Mucosa of gallbladder (tissue), 1 donor: Measurements from ENCODE around the gene OBP2B. TPM values are rescaled to one million over a fixed set of nuclear protein-coding genes. Genes with fewer than 3 reads are reported as not detected.

Experiments
- DNase-seq: peaks from one replicate; pipeline ENCODE4 v3.0.0-alpha.2; 2020; ENCODE audit warnings: low spot score
- total RNA-seq: library from RNA; stranded (reverse); gene quantifications from one replicate; pipeline ENCODE4 v1.2.1, GENCODE V29; 2021
- donor health status: DM: no; HTN: no; CAD: no.

Gene OBP2B
- total RNA-seq, 1 donor from 2014 or later = not detected

GRCh38 chr9:133169102-133169501 is 39.9 kb downstream of the OBP2B start:
- DNase-seq = no peak

DNA sequence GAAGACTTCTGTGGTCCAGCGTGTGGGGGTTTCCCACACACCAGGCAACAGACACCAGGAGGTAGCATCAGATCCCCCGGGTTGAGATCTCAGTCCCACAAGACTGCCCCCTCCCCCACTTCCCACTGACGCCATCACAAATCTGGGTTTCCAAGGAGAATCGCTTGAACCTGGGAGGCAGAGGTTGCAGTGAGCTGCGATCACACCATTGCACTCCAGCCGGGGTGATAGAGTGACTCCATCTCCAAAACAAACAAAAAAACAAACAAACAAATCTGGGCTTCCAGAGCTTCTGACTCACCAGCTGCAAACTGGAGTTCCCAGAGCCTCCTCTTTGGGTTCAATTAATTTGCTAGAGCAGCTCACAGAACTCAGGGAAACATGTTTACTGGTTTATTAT is 40.6 kb downstream of the OBP2B start:
- DNase-seq = no peak

DNA sequence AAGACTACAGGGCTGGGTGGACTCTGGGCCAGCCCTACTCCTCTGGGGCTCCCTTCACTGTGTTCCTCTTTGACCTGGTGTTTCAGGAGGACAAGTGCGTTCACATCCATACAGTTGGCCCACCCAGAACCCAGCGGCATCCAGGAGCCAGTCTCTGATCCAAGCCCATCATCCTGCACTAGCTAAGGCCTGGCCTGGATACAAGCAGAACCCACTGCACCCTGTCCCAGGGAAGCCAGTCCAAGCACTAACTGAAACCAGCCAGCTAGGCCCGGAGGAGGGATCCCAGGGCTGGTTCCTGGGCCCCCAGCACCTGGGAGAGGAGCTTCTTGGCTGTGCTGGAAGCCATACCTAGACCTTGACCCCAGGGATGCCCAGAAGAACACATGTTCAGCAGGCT is 41.3 kb downstream of the OBP2B start:
- no peak for DNase-seq

- no peak for DNase-seq
Measured at GRCh38 chr9:133167096-133167730, 41.8 kb downstream of the OBP2B start.

- DNase-seq = no peak
Measured at GRCh38 chr9:133166392-133166791, 42.7 kb downstream of the OBP2B start.

DNA sequence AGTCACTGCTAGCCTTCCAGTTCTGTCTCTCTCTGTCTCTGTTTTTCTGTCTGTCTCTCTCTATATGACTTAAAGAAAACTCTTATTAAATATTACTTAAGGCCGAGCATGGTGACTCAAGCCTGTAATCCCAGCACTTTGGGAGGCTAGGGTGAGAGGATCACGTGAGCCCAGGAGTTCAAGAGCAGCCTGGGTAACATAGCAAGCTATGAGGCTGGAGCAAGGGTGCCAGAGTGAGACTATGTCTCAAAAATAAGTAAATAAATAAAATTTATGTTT is 43.7 kb downstream of the OBP2B start:
- DNase-seq = no peak

DNA sequence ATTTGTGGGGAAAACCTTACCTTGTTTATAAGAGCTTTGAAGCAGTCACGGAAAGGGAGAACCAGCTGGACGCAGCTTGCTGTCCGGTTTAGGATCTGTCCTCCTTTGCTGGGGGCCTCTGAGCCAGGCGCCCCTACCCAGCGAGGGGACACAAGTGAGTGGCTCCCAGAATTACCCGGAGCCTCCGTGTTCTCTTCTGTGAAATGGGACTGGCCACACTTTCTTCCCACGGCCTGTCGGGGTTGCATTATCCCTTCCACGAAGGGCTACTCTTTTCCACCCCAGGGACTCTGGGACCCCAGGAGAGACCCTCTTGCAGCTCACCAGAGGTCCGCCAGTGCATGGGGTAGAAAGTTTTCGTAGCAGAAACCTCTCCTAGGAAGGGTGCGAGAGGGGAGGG is 44.9 kb downstream of the OBP2B start:
- no peak for DNase-seq

DNA sequence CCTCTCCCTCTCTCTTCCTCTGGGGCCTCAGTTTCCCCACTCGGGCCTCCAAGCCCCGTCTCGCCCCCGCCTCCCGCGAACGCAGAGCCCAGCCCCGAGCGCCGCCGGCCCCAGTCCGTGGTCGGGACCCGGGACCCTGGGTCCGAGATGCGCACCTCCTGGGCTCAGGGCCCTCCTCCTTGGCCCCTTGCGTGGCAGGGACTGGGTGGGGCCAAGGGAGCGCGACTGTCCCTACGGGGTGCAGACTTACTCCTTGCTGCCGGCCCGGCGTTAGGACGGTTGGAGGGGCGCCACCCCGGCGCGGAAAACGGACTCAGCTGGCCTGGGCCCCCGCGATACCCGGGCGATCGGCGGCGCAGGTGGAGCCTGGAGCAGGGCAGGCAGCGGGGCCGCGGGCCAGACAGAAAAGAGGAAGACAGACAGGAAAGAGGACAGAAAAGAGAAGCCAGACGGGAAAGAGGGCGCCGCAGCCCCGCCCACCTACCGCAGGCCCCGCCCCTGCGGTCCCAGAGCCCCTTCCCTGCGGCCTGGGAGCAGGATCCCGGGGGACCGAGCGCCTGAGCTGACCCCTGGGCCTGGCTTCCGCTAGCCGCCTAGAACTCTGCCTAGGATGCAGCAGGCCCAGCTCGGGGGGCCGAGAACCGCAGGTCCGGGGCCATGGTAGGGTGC is 45.4 kb downstream of the OBP2B start, which contains the start of gene GBGT1:
Gene GBGT1, minus strand, starts transcription at position 411 of the 669 bp plus-strand sequence. CDS start 1,502 bp downstream, outside the sequence.
- peak; percentile 64 for DNase-seq

DNA sequence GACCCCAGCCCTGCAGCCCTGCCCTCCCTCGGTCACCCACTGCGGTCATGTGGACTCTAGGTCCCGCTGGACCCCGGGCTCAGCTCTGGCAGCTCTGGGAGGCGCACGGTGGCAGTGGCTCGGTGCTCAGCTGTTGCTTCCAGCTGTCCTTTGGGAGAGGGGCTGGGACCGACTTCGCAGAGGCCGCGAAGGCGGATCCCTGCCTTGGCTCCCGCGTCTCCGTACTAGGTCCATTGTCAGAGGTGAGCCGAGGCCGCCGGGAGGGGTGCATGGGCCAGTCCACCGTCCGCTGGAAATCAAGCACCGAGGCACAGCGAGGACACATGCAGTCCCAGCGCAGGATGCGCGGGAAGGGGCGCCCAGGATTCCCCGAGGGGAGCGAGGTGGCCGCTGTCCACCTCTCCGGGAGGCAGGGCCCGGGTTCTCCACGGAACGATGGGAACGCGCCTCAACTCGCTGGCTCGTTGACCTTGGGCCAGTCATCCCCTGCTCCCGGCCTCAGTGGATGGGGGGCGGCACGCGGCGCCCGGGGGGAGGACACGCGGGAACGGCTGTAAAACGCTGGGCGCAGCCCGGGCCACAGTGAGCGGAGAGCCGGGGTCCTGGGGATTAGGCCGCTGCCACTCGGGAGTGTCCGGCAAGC is 46.1 kb downstream of the OBP2B start:
- no peak for DNase-seq

GRCh38 chr9:133161547-133161950 is 47.5 kb downstream of the OBP2B start:
- no peak for DNase-seq

GRCh38 chr9:133160742-133161546 is 48.1 kb downstream of the OBP2B start:
- DNase-seq = peak; percentile 74

DNA sequence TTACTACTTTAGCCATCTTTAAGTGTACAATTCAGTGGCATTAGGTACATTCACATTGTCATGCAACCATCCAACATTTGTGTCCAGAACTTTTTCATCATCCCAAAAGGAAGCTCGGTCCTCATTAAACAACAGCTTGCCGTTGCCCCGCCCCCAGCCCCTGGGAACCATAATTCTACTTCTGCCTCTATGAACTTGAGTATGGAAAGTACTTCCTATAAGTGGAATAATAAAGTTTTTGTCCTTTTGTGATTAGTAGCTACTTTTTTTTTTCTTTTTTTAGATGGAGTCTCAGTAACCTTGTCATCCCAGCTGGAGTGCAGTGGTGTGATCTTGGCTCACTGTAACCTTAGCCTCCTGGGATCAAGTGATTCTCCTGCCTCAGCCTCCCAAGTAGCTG is 50.4 kb downstream of the OBP2B start:
- no peak for DNase-seq

Other genes starting within 250 kb of the OBP2B start
- gene GFI1B, start 230.6 kb downstream of the OBP2B start, total RNA-seq = 1.3 TPM
- 58.8 TPM for gene GTF3C5, start 178.3 kb downstream of the OBP2B start, total RNA-seq
- gene CEL, start 147.3 kb downstream of the OBP2B start, total RNA-seq = 11.9 TPM
- gene RALGDS, start 88.0 kb downstream of the OBP2B start, total RNA-seq = 50.7 TPM
- gene GBGT1, start 45.3 kb downstream of the OBP2B start, total RNA-seq = 26.5 TPM
- gene ABO, start 66.0 kb upstream of the OBP2B start, total RNA-seq = 16.3 TPM
- gene SURF6, start 126.9 kb upstream of the OBP2B start, total RNA-seq = 25.2 TPM
- gene MED22, start 138.9 kb upstream of the OBP2B start, total RNA-seq = 28.7 TPM
- gene RPL7A, start 139.0 kb upstream of the OBP2B start, total RNA-seq = 1,477 TPM
- 53.5 TPM for gene SURF1, start 147.2 kb upstream of the OBP2B start, total RNA-seq
- 19.5 TPM for gene SURF2, start 147.3 kb upstream of the OBP2B start, total RNA-seq
- 212 TPM for gene SURF4, start 166.8 kb upstream of the OBP2B start, total RNA-seq
- 1.1 TPM for gene STKLD1, start 167.1 kb upstream of the OBP2B start, total RNA-seq
- gene REXO4, start 208.8 kb upstream of the OBP2B start, total RNA-seq = 27.5 TPM
- gene ADAMTS13, start 213.1 kb upstream of the OBP2B start, total RNA-seq = 7.1 TPM